HPDE6-E6E7 (cell line): ENCODE data around the gene ADAMTS8.

Experiments used
- DNase-seq: peaks from one replicate; pipeline ENCODE4 v3.0.0; 2011; ENCODE audit warnings: missing footprints; ENCODE audit errors: extremely low spot score

ADAMTS8 gene

GRCh38 chr11:130428316-130429119 is at the start of gene ADAMTS8:
Gene ADAMTS8, minus strand, starts transcription at chr11:130428609. Its CDS starts 323 bp downstream, at chr11:130428286.
- no peak for DNase-seq

GRCh38 chr11:130477586-130478203 is 49.3 kb upstream of the ADAMTS8 start:
- no peak for DNase-seq

- no peak for DNase-seq
Observed at GRCh38 chr11:130476922-130477491, 48.6 kb upstream of the ADAMTS8 start.

GRCh38 chr11:130476200-130476921 is 48.0 kb upstream of the ADAMTS8 start:
- no peak for DNase-seq

GRCh38 chr11:130475426-130476053 is 47.1 kb upstream of the ADAMTS8 start:
- DNase-seq: no peak

- no peak for DNase-seq
Observed at GRCh38 chr11:130474637-130475400, 46.4 kb upstream of the ADAMTS8 start.

- DNase-seq: no peak
Observed at GRCh38 chr11:130473795-130474377, 45.5 kb upstream of the ADAMTS8 start.

- DNase-seq: no peak
Observed at GRCh38 chr11:130473056-130473794, 44.8 kb upstream of the ADAMTS8 start.

- DNase-seq: no peak
Observed at GRCh38 chr11:130472434-130472961, 44.1 kb upstream of the ADAMTS8 start.

- no peak for DNase-seq
Observed at GRCh38 chr11:130471731-130472433, 43.5 kb upstream of the ADAMTS8 start.

GRCh38 chr11:130470832-130471706 is 42.7 kb upstream of the ADAMTS8 start:
- DNase-seq: no peak

- DNase-seq: no peak
Observed at GRCh38 chr11:130469181-130469580, 40.8 kb upstream of the ADAMTS8 start.

GRCh38 chr11:130467116-130467900 is 38.9 kb upstream of the ADAMTS8 start:
- no peak for DNase-seq

- no peak for DNase-seq
Observed at GRCh38 chr11:130465263-130465662, 36.9 kb upstream of the ADAMTS8 start.

GRCh38 chr11:130464291-130464812 is 35.9 kb upstream of the ADAMTS8 start:
- DNase-seq: no peak

- no peak for DNase-seq
Observed at GRCh38 chr11:130462931-130463330, 34.5 kb upstream of the ADAMTS8 start.
